Measurements from ENCODE around the gene OR6N1. TPM values are rescaled to one million over a fixed set of nuclear protein-coding genes. Genes with fewer than 3 reads are reported as not detected.

The OR6N1 gene
- total and polyA plus RNA-seq, 9 of the 15 experiments (the other 6 are each of a cell fraction or from before 2014, with no cell fraction given): 0.01 to 0.07 TPM; not detected in 7

GRCh38 chr1:158819461-158820443 lies 47.8 kb upstream of the OR6N1 start (continued):
- TF ChIP-seq ZNF197 (CRISPR knock-in tag; IDR thresholded peaks at IDR 0.05; ENCODE audit: low read depth): no peak
- TF ChIP-seq U2AF2 (optimal IDR thresholded peaks at IDR 0.05; ENCODE audit: low read depth, low read length): no peak
- peak in 1 of 2 experiments; percentile 65; a peak in 1 of 3 replicates for TF ChIP-seq CBX3 (IDR thresholded peaks at IDR 0.05; ENCODE audit: borderline replicate concordance in 1 of 2, low read length in 2 of 2)
- TF ChIP-seq FOS (IDR thresholded peaks at IDR 0.05; ENCODE audit: extremely low read depth, insufficient read length): peak; percentile 57
- peak; percentile 68 for TF ChIP-seq JUNB (CRISPR knock-in tag; conservative IDR thresholded peaks at IDR 0.05)
- no peak for TF ChIP-seq TSHZ1 (CRISPR knock-in tag; IDR thresholded peaks at IDR 0.05)
- TF ChIP-seq FOXP4 (CRISPR knock-in tag; IDR thresholded peaks at IDR 0.05; ENCODE audit: borderline replicate concordance): no peak
- TF ChIP-seq MAFK (IDR thresholded peaks at IDR 0.05; ENCODE audit: low read length): peak; percentile 75
- no peak for TF ChIP-seq HMBOX1 (IDR thresholded peaks at IDR 0.05)
- TF ChIP-seq EP400 (IDR thresholded peaks at IDR 0.05): peak; percentile 48
- TF ChIP-seq HDAC1 (IDR thresholded peaks at IDR 0.05): peak in 1 of 2 experiments; percentile 67; a peak in 2 of 4 replicates
- TF ChIP-seq FOXA3 (CRISPR knock-in tag; conservative IDR thresholded peaks at IDR 0.05 in 1 of 2, IDR thresholded peaks at IDR 0.05 in 1 of 2): peak in 1 of 2 experiments; percentile 74; a peak in 2 of 4 replicates
- no peak for TF ChIP-seq RBM17 (IDR thresholded peaks at IDR 0.05; ENCODE audit: borderline replicate concordance, low read depth, low read length)
- TF ChIP-seq KLF16 (IDR thresholded peaks at IDR 0.05): peak; percentile 71; the same call in 1 of the 2 replicates
- no peak for TF ChIP-seq ZNF146 (CRISPR knock-in tag; IDR thresholded peaks at IDR 0.05; ENCODE audit: unreplicated experiment)
- TF ChIP-seq SNRNP70 (optimal IDR thresholded peaks at IDR 0.05; ENCODE audit: low read depth, low read length): no peak
- TF ChIP-seq PPARD (CRISPR knock-in tag; IDR thresholded peaks at IDR 0.05): no peak
- no peak for TF ChIP-seq ZC3H4 (CRISPR knock-in tag; IDR thresholded peaks at IDR 0.05; ENCODE audit: borderline replicate concordance)
- no peak for TF ChIP-seq TAF15 (IDR thresholded peaks at IDR 0.05; ENCODE audit: low read depth, low read length)
- TF ChIP-seq DPF2 (IDR thresholded peaks at IDR 0.05): peak; percentile 99
- TF ChIP-seq ZNF75A (CRISPR knock-in tag; IDR thresholded peaks at IDR 0.05): no peak
- TF ChIP-seq HDAC2 (IDR thresholded peaks at IDR 0.05): peak; percentile 94; the same call in 1 of the 2 replicates

Measured in K562 (cell line).